BJ (cell line): ENCODE results near the gene GPHN. TPM values are rescaled to one million over a fixed set of nuclear protein-coding genes. Genes with fewer than 3 reads are reported as not detected.

Experiments
- CTCF ChIA-PET: fragments of 350-600 bp; formaldehyde crosslinking; extraction: SDS; loops from one replicate; lab custom pipeline; 2021; ENCODE audit warnings: antibody characterized with exemption, inconsistent platforms; lab: Yijun Ruan, JAX
- POLR2A ChIA-PET: fragments of 300-600 bp; sonication (Branson Sonifier 250); formaldehyde crosslinking; extraction: SDS; loops from one replicate; lab custom pipeline; 2021; ENCODE audit warnings: antibody characterized with exemption; lab: Charles Lee
- DNase-seq: peaks from one replicate; pipeline ENCODE4 v3.0.0-alpha.2; 2011; ENCODE audit warnings: low read depth
- H3K27me3 ChIP-seq: 2 replicates; pipeline ENCODE4 v1.6.0; 2011; ENCODE audit warnings: low read length; ENCODE audit not compliant: control insufficient read depth, insufficient read depth
- H3K36me3 ChIP-seq: 2 replicates; pipeline ENCODE4 v1.5.1; 2011; ENCODE audit warnings: low read length; ENCODE audit not compliant: control insufficient read depth, insufficient read depth
- H3K4me3 ChIP-seq: 2 replicates; pipeline ENCODE4 v1.5.1; 2011; ENCODE audit warnings: low read depth, mild to moderate bottlenecking, control low read depth, low read length
- CTCF ChIP-seq: IDR thresholded peaks from 2 replicates; pipeline ENCODE4 v1.5.1; 2011; ENCODE audit warnings: low read depth, mild to moderate bottlenecking, control low read depth, inconsistent platforms, low read length, moderate library complexity; ENCODE audit not compliant: insufficient read depth
- polyA plus RNA-seq: library from polyadenylated mRNA; depleted of rRNA; stranded (reverse); fragments of >200 nt; gene quantifications from 2 replicates; pipeline ENCODE4 v1.2.3, GENCODE V29; 2011

GPHN gene
- polyA plus RNA-seq, 1 experiment = 7.7 TPM

DNA sequence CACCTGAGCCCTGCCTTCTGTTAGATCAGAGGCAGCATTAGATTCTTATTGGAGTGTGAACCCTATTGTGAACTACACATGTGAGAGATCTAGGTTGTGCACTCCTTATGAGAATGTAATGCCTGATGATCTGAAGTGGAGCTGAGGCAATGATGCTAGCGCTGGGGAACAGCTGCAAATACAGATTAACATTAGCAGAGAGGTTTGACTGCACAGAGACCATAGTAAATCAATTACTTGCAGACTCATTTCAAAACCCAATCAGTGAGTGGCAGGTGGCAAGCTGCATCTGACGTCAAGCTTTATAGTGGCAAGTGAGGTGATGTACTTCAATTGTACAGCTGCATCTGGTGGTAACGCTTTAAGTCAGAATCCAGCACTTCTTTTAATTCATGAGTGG, 141.6 kb downstream of the GPHN start:
- ChIA-PET POLR2A (no interaction called here), CTCF (interaction anchor here (0.7 to 1.1 kb wide), 2 partner anchors 12 to 29 kb away, joined by 3 read pairs; no protein-coding TSS in a partner anchor)
- Histone ChIP-seq H3K36me3 (no peaks in the 10 kb centered on the region), H3K4me3 (no peak overlapping the region), H3K27me3 (no peaks in the 10 kb centered on the region)
- no peak for DNase-seq
- TF ChIP-seq CTCF = no peak

GRCh38 chr14:66650491-66650911, 142.6 kb downstream of the GPHN start:
- no peaks in the 10 kb centered on the region for H3K36me3 ChIP-seq
- CTCF ChIA-PET = interaction anchor here (1.0 to 1.1 kb wide), 2 partner anchors 11 to 26 kb away, joined by 3 to 5 read pairs; no protein-coding TSS in a partner anchor
- no peak for DNase-seq
- H3K27me3 ChIP-seq = no peaks in the 10 kb centered on the region
- no peak overlapping the region for H3K4me3 ChIP-seq
- POLR2A ChIA-PET = no interaction called here
- no peak for TF ChIP-seq CTCF

DNA sequence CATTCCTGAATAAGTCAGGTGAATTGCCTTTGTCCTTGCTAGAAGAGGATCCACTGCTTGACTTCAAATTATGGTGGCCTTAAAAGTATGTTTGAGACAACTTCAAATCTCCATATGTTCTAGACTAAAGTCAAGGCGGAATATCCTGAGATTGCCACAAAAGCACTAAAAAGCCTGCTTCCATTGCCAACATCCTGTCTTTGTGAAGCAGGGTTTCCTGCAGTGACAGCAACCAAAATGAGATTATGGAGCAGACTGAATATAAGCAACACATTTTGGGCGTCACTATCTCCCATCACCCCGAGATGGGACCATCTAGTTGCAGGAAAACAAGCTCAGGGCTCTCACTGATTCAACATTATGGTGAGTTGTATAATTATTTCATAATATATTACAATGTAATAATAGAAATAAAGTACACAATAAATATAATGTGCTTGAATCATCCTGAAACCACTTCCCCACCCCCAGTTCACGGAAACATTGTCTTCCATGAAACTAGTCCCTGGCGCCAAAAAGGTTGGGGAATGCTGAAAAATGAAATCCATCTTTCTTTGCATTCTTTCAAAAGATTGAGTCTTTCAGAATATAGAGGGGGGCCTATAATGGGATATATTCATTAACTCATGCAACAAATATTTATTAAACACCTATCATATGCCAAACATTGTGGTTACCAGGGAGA, 143.7 kb downstream of the GPHN start:
- no peaks in the 10 kb centered on the region for H3K27me3 ChIP-seq
- H3K4me3 ChIP-seq = no peak overlapping the region
- DNase-seq = no peak
- H3K36me3 ChIP-seq = no peaks in the 10 kb centered on the region
- ChIA-PET POLR2A (no interaction called here), CTCF (interaction anchor here (0.6 kb wide), 1 partner anchor 38 kb away, joined by 5 read pairs; no protein-coding TSS in a partner anchor)
- TF ChIP-seq CTCF = no peak

DNA sequence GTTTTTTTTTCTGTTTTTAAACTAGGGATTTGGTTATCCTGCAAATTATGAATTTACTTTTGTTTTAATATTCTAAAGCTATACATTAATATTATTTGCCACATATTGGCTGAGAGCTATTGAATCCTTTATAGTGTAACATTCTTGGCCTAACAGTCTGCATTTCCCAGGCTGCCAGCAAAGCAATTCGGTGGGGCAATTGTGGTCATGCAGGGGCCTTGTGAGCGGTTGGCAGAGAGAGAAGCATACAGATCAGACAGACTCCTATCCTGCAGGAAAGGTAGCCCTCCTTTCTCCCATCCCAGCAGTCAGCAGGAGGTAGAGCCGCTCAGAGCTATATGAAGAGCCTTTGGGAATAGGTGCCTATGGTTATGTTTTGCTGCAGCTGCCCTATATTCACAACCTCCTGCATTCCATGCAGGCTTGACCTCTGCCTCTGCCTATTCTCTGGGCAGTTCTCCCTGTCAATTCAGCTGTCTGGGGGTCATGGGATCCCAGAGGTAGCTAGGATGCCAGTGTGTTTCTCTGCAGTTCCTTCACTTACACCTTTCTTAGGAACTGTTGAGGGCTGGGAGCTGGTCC, 144.7 kb downstream of the GPHN start:
- Histone ChIP-seq H3K27me3 (no peaks in the 10 kb centered on the region), H3K4me3 (no peak overlapping the region), H3K36me3 (no peaks in the 10 kb centered on the region)
- no peak for DNase-seq
- POLR2A ChIA-PET = no interaction called here
- CTCF ChIA-PET = interaction anchor here (0.6 to 1.2 kb wide), 2 partner anchors 29 to 37 kb away, joined by 3 to 5 read pairs; no protein-coding TSS in a partner anchor
- no peak for TF ChIP-seq CTCF

- TF ChIP-seq CTCF = no peak
- DNase-seq = no peak
- CTCF ChIA-PET = no interaction called here
Measured at GRCh38 chr14:66657780-66658179, 149.8 kb downstream of the GPHN start.

More at GRCh38 chr14:66657780-66658179, 149.8 kb downstream of the GPHN start:
- POLR2A ChIA-PET = interaction anchor here (0.6 kb wide), 1 partner anchor 312 kb away, joined by 3 read pairs; no protein-coding TSS in a partner anchor
- H3K36me3 ChIP-seq = no peaks in the 10 kb centered on the region
- no peaks in the 10 kb centered on the region for H3K27me3 ChIP-seq
- H3K4me3 ChIP-seq = no peak overlapping the region
